Activated B cell treated with CpG ODN at 0.5 μM for 24 hours (primary cell): Measurements from ENCODE around the gene MTRF1. TPM values are rescaled to one million over a fixed set of nuclear protein-coding genes. Genes with fewer than 3 reads are reported as not detected.

ENCODE experiments used
- ATAC-seq: fragments of 200-7000 bp; cut with Tn5 transposase; one replicate; pipeline ENCODE4 v1.10.0; 2021; ENCODE audit warnings: low read depth, mild to moderate bottlenecking, moderate library complexity
- CTCF ChIA-PET: fragments of 350-600 bp; sonication (Branson Sonifier 250); formaldehyde crosslinking; loops from one replicate; lab custom pipeline; 2021; ENCODE audit warnings: antibody characterized with exemption; lab: Charles Lee
- POLR2A ChIA-PET: fragments of 350-600 bp; sonication (Branson Sonifier 250); formaldehyde crosslinking; loops from one replicate; lab custom pipeline; 2021; ENCODE audit warnings: antibody characterized with exemption; lab: Charles Lee
- DNase-seq: peaks from one replicate; pipeline ENCODE4 v3.0.0; 2022
- H3K27ac Mint-ChIP-seq: one replicate; pipeline ENCODE4 v1.8.0; 2020; ENCODE audit warnings: mixed read lengths
- H3K27me3 Mint-ChIP-seq: one replicate; pipeline ENCODE4 v1.8.0; 2021; ENCODE audit warnings: mixed read lengths
- H3K36me3 Mint-ChIP-seq: one replicate; pipeline ENCODE4 v1.8.0; 2021; ENCODE audit warnings: low read depth, mixed read lengths
- H3K4me1 Mint-ChIP-seq: one replicate; pipeline ENCODE4 v1.8.0; 2021; ENCODE audit warnings: mixed read lengths
- H3K4me3 Mint-ChIP-seq: one replicate; pipeline ENCODE4 v1.8.0; 2020; ENCODE audit warnings: mild to moderate bottlenecking, mixed read lengths
- H3K9me3 Mint-ChIP-seq: one replicate; pipeline ENCODE4 v1.8.0; 2020; ENCODE audit warnings: mixed read lengths
- intact Hi-C: fragments of 100-400 bp; cut with micrococcal nuclease; formaldehyde crosslinking; loops from one replicate; pipeline ENCODE4 v1.15.1; 2024
- total RNA-seq: library from RNA; stranded (reverse); gene quantifications from 2 replicates; pipeline ENCODE4 v1.2.3, GENCODE V29; 2022
- TF ChIP-seq, protein P1 (sequence below): fragments of 200-600 bp; IDR thresholded peaks from one replicate; pipeline ENCODE4 v1.8.0; 2022; ENCODE audit warnings: antibody characterized with exemption, mild to moderate bottlenecking

The MTRF1 gene
- total RNA-seq, 1 donor from 2014 or later: 26.7 TPM

DNA sequence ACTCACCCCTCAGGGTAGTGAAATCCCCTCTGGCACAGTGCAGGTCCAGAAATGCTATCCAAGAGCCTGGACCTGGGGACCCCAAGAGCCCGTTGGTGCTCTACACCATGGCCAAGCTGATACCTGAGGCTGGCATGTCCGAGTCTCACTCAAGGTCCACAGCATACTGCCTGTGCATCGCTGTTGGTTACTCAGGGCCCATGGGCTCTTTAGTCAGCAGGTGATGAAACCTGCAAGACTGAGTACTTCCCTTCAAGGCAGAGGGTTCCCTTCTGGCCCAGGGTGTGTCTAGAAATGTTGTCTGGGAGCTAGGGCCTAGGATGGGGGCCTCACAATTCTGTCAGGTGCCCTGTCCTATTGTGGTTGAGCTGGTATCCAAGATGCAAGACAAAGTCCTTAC, 49.5 kb downstream of the MTRF1 start:
- peaks cover 18% of the 10 kb centered on the region for H3K36me3 Mint-ChIP-seq
- intact Hi-C loops: no loop called here
- POLR2A ChIA-PET: no interaction called here
- no peaks in the 10 kb centered on the region for H3K27me3 Mint-ChIP-seq
- H3K9me3 Mint-ChIP-seq: no peaks in the 10 kb centered on the region
- ATAC-seq: no peak
- TF ChIP-seq, protein P1, sequence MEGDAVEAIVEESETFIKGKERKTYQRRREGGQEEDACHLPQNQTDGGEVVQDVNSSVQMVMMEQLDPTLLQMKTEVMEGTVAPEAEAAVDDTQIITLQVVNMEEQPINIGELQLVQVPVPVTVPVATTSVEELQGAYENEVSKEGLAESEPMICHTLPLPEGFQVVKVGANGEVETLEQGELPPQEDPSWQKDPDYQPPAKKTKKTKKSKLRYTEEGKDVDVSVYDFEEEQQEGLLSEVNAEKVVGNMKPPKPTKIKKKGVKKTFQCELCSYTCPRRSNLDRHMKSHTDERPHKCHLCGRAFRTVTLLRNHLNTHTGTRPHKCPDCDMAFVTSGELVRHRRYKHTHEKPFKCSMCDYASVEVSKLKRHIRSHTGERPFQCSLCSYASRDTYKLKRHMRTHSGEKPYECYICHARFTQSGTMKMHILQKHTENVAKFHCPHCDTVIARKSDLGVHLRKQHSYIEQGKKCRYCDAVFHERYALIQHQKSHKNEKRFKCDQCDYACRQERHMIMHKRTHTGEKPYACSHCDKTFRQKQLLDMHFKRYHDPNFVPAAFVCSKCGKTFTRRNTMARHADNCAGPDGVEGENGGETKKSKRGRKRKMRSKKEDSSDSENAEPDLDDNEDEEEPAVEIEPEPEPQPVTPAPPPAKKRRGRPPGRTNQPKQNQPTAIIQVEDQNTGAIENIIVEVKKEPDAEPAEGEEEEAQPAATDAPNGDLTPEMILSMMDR: no peak
- CTCF ChIA-PET: no interaction called here
- no peak for DNase-seq
- H3K27ac Mint-ChIP-seq: no peak overlapping the region
- no peaks in the 10 kb centered on the region for H3K4me1 Mint-ChIP-seq
- no peak overlapping the region for H3K4me3 Mint-ChIP-seq

DNA sequence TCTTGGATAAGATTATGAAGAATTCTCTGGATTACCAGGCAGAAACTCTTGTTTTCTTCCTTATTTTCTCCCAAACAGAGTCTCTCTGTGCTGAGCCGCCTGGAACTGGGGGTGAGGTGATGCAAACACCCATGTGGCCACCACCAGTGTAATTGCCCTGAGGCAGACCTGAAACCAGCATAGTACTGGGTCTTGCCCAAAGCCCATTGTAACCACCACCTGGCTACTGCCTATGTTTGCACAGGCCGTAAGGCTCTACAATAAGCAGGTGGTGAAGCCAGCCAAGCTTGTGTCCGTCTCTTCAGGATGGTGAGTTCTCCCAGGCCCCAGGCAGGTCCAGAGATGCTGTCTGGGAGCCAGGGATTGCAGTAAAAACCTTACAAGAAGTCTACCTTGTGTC, 50.1 kb downstream of the MTRF1 start:
- ChIA-PET CTCF (no interaction called here), POLR2A (no interaction called here)
- TF ChIP-seq, protein P1: no peak
- ATAC-seq (no peak), DNase-seq (no peak)
- Mint-ChIP-seq H3K27me3 (no peaks in the 10 kb centered on the region), H3K9me3 (no peaks in the 10 kb centered on the region), H3K4me3 (no peak overlapping the region), H3K27ac (no peak overlapping the region), H3K4me1 (no peaks in the 10 kb centered on the region), H3K36me3 (peaks cover 12% of the 10 kb centered on the region)
- intact Hi-C loops: no loop called here

DNA sequence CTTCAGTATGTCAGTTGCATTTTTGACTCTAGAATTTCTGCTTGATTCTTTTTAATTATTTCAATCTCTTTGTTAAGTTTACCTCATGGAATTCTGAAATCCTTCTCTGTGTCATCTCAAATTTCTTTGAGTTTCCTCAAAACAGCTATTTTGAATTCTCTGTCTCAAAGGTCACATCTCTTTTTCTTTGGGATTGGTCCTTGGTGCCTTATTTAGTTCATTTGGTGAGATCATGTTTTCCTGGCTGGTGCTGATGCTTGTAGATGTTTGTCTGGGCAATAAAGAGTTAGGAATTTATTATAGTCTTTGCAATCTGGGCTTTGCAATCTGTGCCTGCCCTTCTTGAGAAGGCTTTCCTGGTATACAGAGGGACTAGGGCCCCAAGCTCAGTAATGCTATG, 50.5 kb downstream of the MTRF1 start:
- peaks cover 12% of the 10 kb centered on the region for H3K36me3 Mint-ChIP-seq
- ATAC-seq (no peak), DNase-seq (no peak)
- H3K4me3 Mint-ChIP-seq: no peak overlapping the region
- POLR2A ChIA-PET: interaction anchor here (0.7 kb wide), 1 partner anchor 11 kb away, joined by 6 read pairs; no protein-coding TSS in a partner anchor
- CTCF ChIA-PET: interaction anchor here (0.6 kb wide), 1 partner anchor 9 kb away, joined by 3 read pairs; no protein-coding TSS in a partner anchor
- no peaks in the 10 kb centered on the region for H3K4me1 Mint-ChIP-seq
- H3K9me3 Mint-ChIP-seq: peaks cover 3% of the 10 kb centered on the region
- H3K27me3 Mint-ChIP-seq: no peaks in the 10 kb centered on the region
- intact Hi-C loops: no loop called here
- TF ChIP-seq, protein P1: no peak
- H3K27ac Mint-ChIP-seq: no peak overlapping the region

DNA sequence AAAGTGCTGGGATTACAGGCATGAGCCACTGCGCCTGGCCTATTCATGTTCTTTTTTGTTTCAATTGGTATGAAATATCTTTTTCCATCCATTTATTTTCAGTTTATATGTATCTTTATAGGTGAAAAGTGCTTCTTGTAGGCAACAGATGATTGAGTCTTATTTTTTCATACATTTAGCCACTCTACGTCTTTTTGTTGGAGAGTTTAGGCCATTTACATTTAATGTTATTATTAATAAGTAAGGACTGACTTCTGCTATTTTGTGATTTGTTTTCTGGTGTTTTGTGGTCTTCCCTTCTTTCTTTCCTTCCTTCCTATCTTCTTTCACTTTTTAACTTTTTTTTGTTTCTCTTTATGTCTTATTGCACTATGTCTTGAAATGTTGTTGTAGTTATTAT, 52.3 kb downstream of the MTRF1 start:
- H3K4me1 Mint-ChIP-seq: no peaks in the 10 kb centered on the region
- H3K9me3 Mint-ChIP-seq: peaks cover 3% of the 10 kb centered on the region
- POLR2A ChIA-PET: no interaction called here
- no peaks in the 10 kb centered on the region for H3K27me3 Mint-ChIP-seq
- no peak for DNase-seq
- H3K4me3 Mint-ChIP-seq: no peak overlapping the region
- peaks cover 6% of the 10 kb centered on the region for H3K36me3 Mint-ChIP-seq
- no peak for ATAC-seq
- CTCF ChIA-PET: no interaction called here
- TF ChIP-seq, protein P1: no peak
- H3K27ac Mint-ChIP-seq: no peak overlapping the region
- intact Hi-C loops: no loop called here

DNA sequence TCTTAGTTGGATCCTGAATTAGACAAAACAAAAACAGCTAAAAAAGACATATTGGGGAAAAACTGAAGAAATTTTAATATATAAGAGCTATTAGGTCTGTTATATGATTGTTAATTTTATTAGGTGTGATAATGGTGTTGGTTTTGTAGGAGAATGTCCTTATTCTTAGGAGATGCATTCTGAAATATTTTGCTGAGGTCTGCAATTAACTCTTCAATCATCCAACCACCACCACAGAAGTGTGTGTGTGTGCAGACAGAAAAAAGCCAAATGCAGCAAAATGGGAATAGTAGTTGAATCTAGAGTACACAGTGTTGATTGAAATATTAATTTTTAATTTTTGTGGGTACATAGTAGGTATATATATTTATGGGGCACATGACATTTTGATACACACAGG, 56.9 kb downstream of the MTRF1 start:
- H3K4me1 Mint-ChIP-seq: peaks cover 2% of the 10 kb centered on the region
- ATAC-seq (no peak), DNase-seq (no peak)
- TF ChIP-seq, protein P1: no peak
- POLR2A ChIA-PET: no interaction called here
- no peak overlapping the region for H3K27ac Mint-ChIP-seq
- H3K9me3 Mint-ChIP-seq: peaks cover 3% of the 10 kb centered on the region
- no peak overlapping the region for H3K4me3 Mint-ChIP-seq
- intact Hi-C loops: no loop called here
- H3K36me3 Mint-ChIP-seq: no peaks in the 10 kb centered on the region
- CTCF ChIA-PET: no interaction called here
- no peaks in the 10 kb centered on the region for H3K27me3 Mint-ChIP-seq
